Heart right ventricle (tissue), 16 donors: Measurements from ENCODE around the gene SNRPD3. TPM values are rescaled to one million over a fixed set of nuclear protein-coding genes. Genes with fewer than 3 reads are reported as not detected.
"Not testable (repeated sequence)": the region's sequence is repeated elsewhere in the genome, so short reads cannot be mapped to it uniquely, and the experiment has no call there.

ENCODE experiments used
- ATAC-seq, 8 donors: fragments of 200-7000 bp; cut with Tn5 transposase; one replicate each; pipeline ENCODE4 v1.9.1; 2020; ENCODE audit warnings: mild to moderate bottlenecking in 8 of 8, moderate library complexity in 8 of 8, moderate number of reproducible peaks in 1 of 8
- DNase-seq, 2 donors: peaks; one replicate each; pipeline ENCODE4 v3.0.0-alpha.2; 2020
- H3K27ac ChIP-seq, 10 donors: fragments of 200-600 bp; sonication (generic) in 2 of 10; one replicate each; pipeline versions ENCODE4 v1.5.0 to v1.8.0; 2020 to 2022; ENCODE audit warnings: mild to moderate bottlenecking in 3 of 10
- H3K27me3 ChIP-seq, 7 donors: fragments of 200-600 bp; one replicate each; pipeline ENCODE4 v1.8.0; 2021 to 2022; ENCODE audit warnings: mild to moderate bottlenecking in 2 of 7
- H3K36me3 ChIP-seq, 9 donors: fragments of 200-600 bp; sonication (generic) in 1 of 9; one replicate each; pipeline versions ENCODE4 v1.5.0 to v1.8.0; 2020 to 2022; ENCODE audit warnings: mild to moderate bottlenecking in 2 of 9
- H3K4me1 ChIP-seq, 9 donors: fragments of 200-600 bp; sonication (generic) in 1 of 9; one replicate each; pipeline versions ENCODE4 v1.5.0 to v1.8.0; 2020 to 2022; ENCODE audit warnings: mild to moderate bottlenecking in 4 of 9
- H3K4me3 ChIP-seq, 10 donors: fragments of 200-600 bp; sonication (generic) in 2 of 10; one replicate each; pipeline versions ENCODE4 v1.5.0 to v1.8.0; 2020 to 2022; ENCODE audit warnings: mild to moderate bottlenecking in 7 of 10, moderate library complexity in 2 of 10
- H3K9me3 ChIP-seq, 11 donors: fragments of 200-600 bp in 10 of 11; sonication (generic) in 2 of 11; one replicate each; pipeline versions ENCODE4 v1.5.0 to v1.8.0; 2013 to 2022; ENCODE audit warnings: mild to moderate bottlenecking in 2 of 11, control low read depth in 1 of 11, moderate library complexity in 1 of 11
- CTCF ChIP-seq, 9 donors: fragments of 200-600 bp; sonication (generic) in 2 of 9; IDR thresholded peaks; one replicate each; pipeline versions ENCODE4 v1.5.0 to v1.8.0; 2021 to 2022; ENCODE audit warnings: antibody characterized with exemption in 9 of 9, mild to moderate bottlenecking in 5 of 9, moderate library complexity in 1 of 9
- WGBS, 2 donors: extraction: QIAGEN DNeasy Blood & Tissue Kit; methylation state at CpG; one replicate each; pipeline ENCODE4 v1.1.7; 2013; ENCODE audit warnings: inconsistent platforms in 1 of 2; 5-methylcytosine and 5-hydroxymethylcytosine counted together
- intact Hi-C, 10 donors: fragments of 100-400 bp; cut with DNase I; formaldehyde crosslinking; loops; one replicate each; pipeline versions ENCODE4 v1.11.1 to v1.14.2; 2022
- polyA plus RNA-seq, 2 donors: library from polyadenylated mRNA; stranded (reverse); fragments of 200-250 nt; gene quantifications; one replicate each; pipeline ENCODE4 v1.2.3, GENCODE V29; 2013
- total RNA-seq, 10 donors: library from RNA; stranded (reverse); fragmentation: NEBNext Ultra II Directional in 3 of 10; extraction: Animal tissue kit (Norgen Biotek cat#: 25700) in 3 of 10; gene quantifications; one replicate each; pipeline versions ENCODE4 v1.2.1 to v1.2.4, GENCODE V29; 2021 to 2023
- donor health status: Arrhythmogenic right ventricular cardiomyopathy.
- donor health status: ischemic (EF 13 %, LVEDD 7.1; RV severe dilation, severe dysfunction).
- donor health status: healthy with polysubstance abuse.
- donor health status: DM: no; HTN: yes; CAD: no.
- donor health status: DM: no; HTN: no; CAD: no.
- donor health status: ischemic (EF 25% LVEDD 6.9; RV normal size, moderate dysfunction).
- donor health status: ischemic (EF 25% LVEDD 5.7; RV mildly dilated, moderate dysfunction).
- donor health status: healthy.
- donor health status: DM: yes; HTN: yes; CAD: no.
- donor health status: Ischemic cardiomyopathy.
- donor health status: ischemic (EF 35%, LVEDD 5.7; RV mildly dilated, moderate dysfunction).
- donor health status: nonischemic (EF 11% LVEDD 7.7; RV severe dilation, severe dysfunction).
- donor health status: DM: yes; HTN: yes; CAD: no.
- donor health status: PGD.
- donor health status: ischemic (EF 29% LVEDD 5.4; RV normal size, mild dysfunction).
- donor health status: nonischemic (EF 23%, LVEDD 6.1; RV moderate dilation, normal function).

The SNRPD3 gene
- total and polyA plus RNA-seq, 12 donors = 47.3 to 127 (median 74.0) TPM

GRCh38 chr22:24603770-24604629 is 48.2 kb downstream of the SNRPD3 start:
- intact Hi-C loops, DNase-seq, H3K27me3 ChIP-seq, H3K27ac ChIP-seq, H3K4me3 ChIP-seq, H3K36me3 ChIP-seq, H3K9me3 ChIP-seq: not testable (repeated sequence)
- H3K4me1 ChIP-seq = peaks cover 0 to 30% (median 8%) of the 10 kb centered on the region in 9 donors
- peak in 2 of 9 donors; percentile 5 to 25 for TF ChIP-seq CTCF (IDR thresholded peaks at IDR 0.05)
- ATAC-seq = peak in 2 of 8 donors; percentile 9 to 12
- WGBS, 2 donors = 28 to 30% methylated on average over 18 of the region's 18 CpGs

- H3K9me3 ChIP-seq, intact Hi-C loops, H3K4me3 ChIP-seq, ATAC-seq, H3K36me3 ChIP-seq, DNase-seq, H3K27me3 ChIP-seq, H3K27ac ChIP-seq: not testable (repeated sequence)
- peaks cover 0 to 26% (median 4%) of the 10 kb centered on the region in 9 donors for H3K4me1 ChIP-seq
- WGBS, 2 donors = 44 to 53% methylated on average over 2 of the region's 2 CpGs
Observed at GRCh38 chr22:24606340-24606739, 50.5 kb downstream of the SNRPD3 start.

GRCh38 chr22:24607429-24607983 is 51.7 kb downstream of the SNRPD3 start:
- 75 to 88% methylated on average over 17 to 18 of the region's 18 CpGs for WGBS, 2 donors
- intact Hi-C loops, H3K27me3 ChIP-seq, DNase-seq, H3K9me3 ChIP-seq, H3K36me3 ChIP-seq: not testable (repeated sequence)
- Histone ChIP-seq H3K4me1 (peaks cover 0 to 21% (median 0%) of the 10 kb centered on the region in 9 donors), H3K27ac (peak overlapping the region in 2 of 10 donors; percentile 52 to 87), H3K4me3 (peak overlapping the region in 1 of 10 donors; percentile 47)
- ATAC-seq = peak in 7 of 8 donors; percentile 31 to 71 (median 40)

GRCh38 chr22:24608327-24608726 is 52.5 kb downstream of the SNRPD3 start:
- intact Hi-C loops, ATAC-seq, H3K36me3 ChIP-seq, H3K27me3 ChIP-seq, H3K9me3 ChIP-seq, DNase-seq: not testable (repeated sequence)
- peak overlapping the region in 1 of 10 donors; percentile 87 for H3K27ac ChIP-seq
- WGBS, 2 donors = 81 to 93% methylated on average over 6 of the region's 6 CpGs
- H3K4me1 ChIP-seq = peaks cover 0 to 17% (median 0%) of the 10 kb centered on the region in 9 donors
- peak overlapping the region in 1 of 10 donors; percentile 47 for H3K4me3 ChIP-seq

GRCh38 chr22:24609888-24610287 is 54.1 kb downstream of the SNRPD3 start:
- H3K27me3 ChIP-seq, intact Hi-C loops, ATAC-seq, H3K4me1 ChIP-seq, H3K4me3 ChIP-seq, H3K9me3 ChIP-seq, DNase-seq, H3K36me3 ChIP-seq, H3K27ac ChIP-seq: not testable (repeated sequence)
- 94 to 100% methylated on average over 2 to 3 of the region's 3 CpGs for WGBS, 2 donors

GRCh38 chr22:24614794-24615193 is 59.0 kb downstream of the SNRPD3 start:
- H3K27ac ChIP-seq, H3K4me3 ChIP-seq, H3K27me3 ChIP-seq, H3K36me3 ChIP-seq, intact Hi-C loops, DNase-seq, H3K4me1 ChIP-seq, H3K9me3 ChIP-seq, ATAC-seq: not testable (repeated sequence)
- 74 to 77% methylated on average over 15 of the region's 15 CpGs for WGBS, 2 donors

GRCh38 chr22:24621244-24621643 is 65.4 kb downstream of the SNRPD3 start:
- H3K9me3 ChIP-seq, ATAC-seq, H3K4me1 ChIP-seq, H3K4me3 ChIP-seq, H3K27me3 ChIP-seq, H3K36me3 ChIP-seq, H3K27ac ChIP-seq, DNase-seq, intact Hi-C loops: not testable (repeated sequence)
- WGBS, 2 donors = 63 to 69% methylated on average over 4 of the region's 5 CpGs

- ATAC-seq, H3K27me3 ChIP-seq, H3K4me1 ChIP-seq, H3K4me3 ChIP-seq, H3K27ac ChIP-seq, H3K9me3 ChIP-seq, intact Hi-C loops, H3K36me3 ChIP-seq, DNase-seq: not testable (repeated sequence)
- WGBS, 2 donors = 63 to 68% methylated on average over 2 of the region's 2 CpGs
Observed at GRCh38 chr22:24622596-24622995, 66.8 kb downstream of the SNRPD3 start.
